ENCODE measurements around the gene C11orf21.

DNA sequence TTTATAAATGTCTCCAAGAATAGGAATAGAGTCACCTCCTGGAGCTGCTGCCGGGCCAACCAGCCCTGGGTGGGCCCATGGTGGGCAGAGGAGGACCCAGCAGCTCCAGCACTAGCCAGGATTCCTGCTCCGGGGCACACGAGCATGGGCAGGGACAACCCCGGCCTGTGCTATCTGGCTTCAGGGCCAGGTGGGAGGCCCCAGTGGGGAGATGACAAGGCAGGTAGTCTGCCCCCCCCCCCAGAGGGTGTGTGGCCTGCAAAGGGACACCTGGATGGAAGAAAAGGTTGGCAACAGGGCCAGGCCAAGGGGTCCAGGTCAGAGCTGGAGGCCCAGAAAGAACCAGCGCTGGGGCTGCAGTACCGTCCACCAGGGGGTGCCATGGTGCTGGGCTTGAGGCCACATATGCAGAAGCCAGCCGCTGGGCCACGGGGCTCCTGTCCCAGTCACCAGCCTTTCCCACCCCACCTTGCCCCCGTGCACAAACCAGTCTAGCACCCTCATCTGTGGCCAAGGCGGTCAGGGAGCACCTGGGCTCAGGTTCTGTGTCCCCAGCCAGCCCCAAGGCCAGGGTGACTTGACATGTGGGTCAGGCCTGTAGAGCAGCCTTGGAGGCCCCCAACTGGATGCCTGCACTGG lies 3.5 kb upstream of the C11orf21 start:
- TF ChIP-seq TBP (IDR thresholded peaks at IDR 0.05; ENCODE audit: low read depth, low read length), result 0 out of 2 replicates have a peak, but pooled peaks have one; percentile 27
- TF ChIP-seq RAD21 (IDR thresholded peaks at IDR 0.05 in 1 of 2, conservative IDR thresholded peaks at IDR 0.05 in 1 of 2; ENCODE audit: low read depth in 2 of 2, low read length in 2 of 2), result peak; percentile 89 to 91
- no peak for TF ChIP-seq SRF (IDR thresholded peaks at IDR 0.05; ENCODE audit: low read depth, low read length)
- TF ChIP-seq SP1 (IDR thresholded peaks at IDR 0.05; ENCODE audit: low read depth, low read length), result no peak
- TF ChIP-seq JUND (IDR thresholded peaks at IDR 0.05; ENCODE audit: low read length), result no peak
- no peak for TF ChIP-seq EZH2 (IDR thresholded peaks at IDR 0.05; ENCODE audit: low read depth, low read length, severe bottlenecking)
- no peak for TF ChIP-seq EP300 (IDR thresholded peaks at IDR 0.05; ENCODE audit: borderline replicate concordance in 1 of 2, low read depth in 2 of 2, low read length in 2 of 2)
- no peak for TF ChIP-seq POLR2A (IDR thresholded peaks at IDR 0.05; ENCODE audit: control extremely low read depth in 1 of 2, low read depth in 2 of 2, low read length in 2 of 2)
- TF ChIP-seq RXRA (IDR thresholded peaks at IDR 0.05; ENCODE audit: insufficient read depth, low read depth, low read length), result no peak
- TF ChIP-seq, protein P1, sequence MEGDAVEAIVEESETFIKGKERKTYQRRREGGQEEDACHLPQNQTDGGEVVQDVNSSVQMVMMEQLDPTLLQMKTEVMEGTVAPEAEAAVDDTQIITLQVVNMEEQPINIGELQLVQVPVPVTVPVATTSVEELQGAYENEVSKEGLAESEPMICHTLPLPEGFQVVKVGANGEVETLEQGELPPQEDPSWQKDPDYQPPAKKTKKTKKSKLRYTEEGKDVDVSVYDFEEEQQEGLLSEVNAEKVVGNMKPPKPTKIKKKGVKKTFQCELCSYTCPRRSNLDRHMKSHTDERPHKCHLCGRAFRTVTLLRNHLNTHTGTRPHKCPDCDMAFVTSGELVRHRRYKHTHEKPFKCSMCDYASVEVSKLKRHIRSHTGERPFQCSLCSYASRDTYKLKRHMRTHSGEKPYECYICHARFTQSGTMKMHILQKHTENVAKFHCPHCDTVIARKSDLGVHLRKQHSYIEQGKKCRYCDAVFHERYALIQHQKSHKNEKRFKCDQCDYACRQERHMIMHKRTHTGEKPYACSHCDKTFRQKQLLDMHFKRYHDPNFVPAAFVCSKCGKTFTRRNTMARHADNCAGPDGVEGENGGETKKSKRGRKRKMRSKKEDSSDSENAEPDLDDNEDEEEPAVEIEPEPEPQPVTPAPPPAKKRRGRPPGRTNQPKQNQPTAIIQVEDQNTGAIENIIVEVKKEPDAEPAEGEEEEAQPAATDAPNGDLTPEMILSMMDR (IDR thresholded peaks at IDR 0.05; ENCODE audit: control extremely low read depth in 1 of 3, insufficient read depth in 1 of 3, low read depth in 1 of 3, low read length in 3 of 3), result peak; percentile 89 to 94 (median 94)

Data from H1 (cell line).